ENCODE results near the gene FAM24B.

Gene FAM24B

GRCh38 chr10:122853665-122854313, 25.6 kb downstream of the FAM24B start:
- no peak overlapping the region for H3K9ac ChIP-seq (ENCODE audit: low read length)
- H3K4me2 ChIP-seq (ENCODE audit: low read length) = no peak overlapping the region
- peaks cover 20% of the 10 kb centered on the region for H3K79me2 ChIP-seq (ENCODE audit: low read length)
- H3K27ac ChIP-seq (ENCODE audit: low read length) = no peak overlapping the region
- H3K4me3 ChIP-seq (ENCODE audit: low read length) = no peak overlapping the region
- no peaks in the 10 kb centered on the region for H3K27me3 ChIP-seq (ENCODE audit: low read depth, low read length)
- no peak overlapping the region for H2AFZ ChIP-seq (ENCODE audit: low read depth, low read length)
- H3K9me3 ChIP-seq (ENCODE audit: insufficient read depth, low read length) = no peaks in the 10 kb centered on the region
- H3K36me3 ChIP-seq (replicated peaks; ENCODE audit: low read depth, low read length) = peaks cover 16% of the 10 kb centered on the region
- TF ChIP-seq CTCF (IDR thresholded peaks at IDR 0.05; ENCODE audit: low read depth, low read length) (no peak), EZH2phosphoT487 (IDR thresholded peaks at IDR 0.05; ENCODE audit: low read depth) (no peak)
- H3K4me1 ChIP-seq (ENCODE audit: low read length) = no peaks in the 10 kb centered on the region
- 0 out of 2 replicates have a peak, but pooled peaks cover 3% of the 10 kb centered on the region for H4K20me1 ChIP-seq (ENCODE audit: insufficient read depth, low read length)

- Histone ChIP-seq H3K4me2 (ENCODE audit: low read length) (no peak overlapping the region), H3K36me3 (replicated peaks; ENCODE audit: low read depth, low read length) (peaks cover 12% of the 10 kb centered on the region), H3K4me1 (ENCODE audit: low read length) (no peaks in the 10 kb centered on the region)
Observed at GRCh38 chr10:122852261-122852660, 27.1 kb downstream of the FAM24B start.

GRCh38 chr10:122850705-122851640, 28.4 kb downstream of the FAM24B start:
- H3K36me3 ChIP-seq (replicated peaks; ENCODE audit: low read depth, low read length) = peaks cover 12% of the 10 kb centered on the region
- H3K27ac ChIP-seq (ENCODE audit: low read length) = no peak overlapping the region
- H3K4me3 ChIP-seq (ENCODE audit: low read length) = no peak overlapping the region
- no peaks in the 10 kb centered on the region for H4K20me1 ChIP-seq (ENCODE audit: insufficient read depth, low read length)
- no peak for TF ChIP-seq CTCF (IDR thresholded peaks at IDR 0.05; ENCODE audit: low read depth, low read length)
- no peak for TF ChIP-seq EZH2phosphoT487 (IDR thresholded peaks at IDR 0.05; ENCODE audit: low read depth)
- no peaks in the 10 kb centered on the region for H3K9me3 ChIP-seq (ENCODE audit: insufficient read depth, low read length)
- no peaks in the 10 kb centered on the region; the same call in 1 of the 2 replicates for H3K79me2 ChIP-seq (ENCODE audit: low read length)
- no peak overlapping the region for H3K9ac ChIP-seq (ENCODE audit: low read length)
- H2AFZ ChIP-seq (ENCODE audit: low read depth, low read length) = no peak overlapping the region
- H3K4me2 ChIP-seq (ENCODE audit: low read length) = no peak overlapping the region
- H3K27me3 ChIP-seq (ENCODE audit: low read depth, low read length) = no peaks in the 10 kb centered on the region
- no peaks in the 10 kb centered on the region for H3K4me1 ChIP-seq (ENCODE audit: low read length)

More at GRCh38 chr10:122852261-122852660, 27.1 kb downstream of the FAM24B start:
- no peak for TF ChIP-seq CTCF (IDR thresholded peaks at IDR 0.05; ENCODE audit: low read depth, low read length)
- TF ChIP-seq EZH2phosphoT487 (IDR thresholded peaks at IDR 0.05; ENCODE audit: low read depth) = no peak
- Histone ChIP-seq H3K27me3 (ENCODE audit: low read depth, low read length) (no peaks in the 10 kb centered on the region), H3K79me2 (ENCODE audit: low read length) (peaks cover 10% of the 10 kb centered on the region), H3K27ac (ENCODE audit: low read length) (no peak overlapping the region), H2AFZ (ENCODE audit: low read depth, low read length) (no peak overlapping the region), H4K20me1 (ENCODE audit: insufficient read depth, low read length) (no peaks in the 10 kb centered on the region), H3K4me3 (ENCODE audit: low read length) (no peak overlapping the region), H3K9me3 (ENCODE audit: insufficient read depth, low read length) (no peaks in the 10 kb centered on the region), H3K9ac (ENCODE audit: low read length) (no peak overlapping the region)
